GM19372 (cell line): ENCODE measurements around the gene SMIM7.
"Not testable (repeated sequence)": the region's sequence is repeated elsewhere in the genome, so short reads cannot be mapped to it uniquely, and the experiment has no call there.

Experiments
- ATAC-seq: cut with Tn5 transposase; IDR thresholded peaks from one replicate; pipeline ENCODE4 v1.9.1; 2021; ENCODE audit warnings: mild to moderate bottlenecking, low read depth, moderate library complexity; ENCODE audit not compliant: unreplicated experiment

Gene SMIM7

GRCh38 chr19:16655727-16656126, 4.2 kb downstream of the SMIM7 start:
- no peak for ATAC-seq

DNA sequence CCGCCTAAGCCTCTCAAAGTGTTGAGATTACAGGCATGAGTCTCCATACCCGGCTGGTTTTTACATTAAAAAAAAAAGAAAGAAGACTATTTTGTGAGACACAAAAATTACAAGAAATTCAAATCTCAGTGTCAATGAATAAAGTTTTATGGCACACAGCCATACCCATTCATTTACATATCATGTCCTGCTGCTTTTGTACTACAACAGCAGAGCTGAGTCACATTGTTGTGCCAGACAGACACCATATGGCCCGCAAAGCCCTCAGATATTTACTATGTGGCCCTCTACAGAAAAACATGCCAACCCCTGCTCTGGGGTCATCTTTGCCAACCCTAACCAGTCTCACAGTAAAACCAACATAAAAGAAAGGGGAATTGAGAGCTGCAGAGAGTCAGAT, 5.3 kb downstream of the SMIM7 start:
- no peak for ATAC-seq

- ATAC-seq: no peak
These were observed 5.8 kb downstream of the SMIM7 start for GRCh38 chr19:16654140-16654539.

DNA sequence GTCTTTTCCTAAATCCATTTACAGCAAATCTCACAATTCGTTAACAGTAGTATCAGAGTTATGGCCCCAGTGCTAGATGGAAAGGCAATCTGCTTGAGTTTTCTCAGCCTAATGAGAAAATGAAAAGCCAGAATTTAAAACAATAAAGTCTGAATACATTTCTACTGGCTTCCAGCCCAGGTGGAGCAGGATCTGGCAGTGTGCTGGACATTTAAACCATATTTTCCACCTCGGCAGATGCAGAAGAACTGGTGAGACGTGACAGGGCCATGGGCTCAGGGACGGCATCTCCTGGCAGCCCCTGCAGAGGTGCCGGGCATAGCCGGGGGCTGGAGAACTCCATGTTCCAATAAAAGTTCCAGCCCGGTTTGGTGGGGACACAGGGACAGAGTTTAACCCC, 7.1 kb downstream of the SMIM7 start:
- no peak for ATAC-seq

GRCh38 chr19:16651421-16652188, 8.3 kb downstream of the SMIM7 start:
- not testable (repeated sequence) for ATAC-seq

- no peak for ATAC-seq
These were observed 9.1 kb downstream of the SMIM7 start for GRCh38 chr19:16650821-16651220.

DNA sequence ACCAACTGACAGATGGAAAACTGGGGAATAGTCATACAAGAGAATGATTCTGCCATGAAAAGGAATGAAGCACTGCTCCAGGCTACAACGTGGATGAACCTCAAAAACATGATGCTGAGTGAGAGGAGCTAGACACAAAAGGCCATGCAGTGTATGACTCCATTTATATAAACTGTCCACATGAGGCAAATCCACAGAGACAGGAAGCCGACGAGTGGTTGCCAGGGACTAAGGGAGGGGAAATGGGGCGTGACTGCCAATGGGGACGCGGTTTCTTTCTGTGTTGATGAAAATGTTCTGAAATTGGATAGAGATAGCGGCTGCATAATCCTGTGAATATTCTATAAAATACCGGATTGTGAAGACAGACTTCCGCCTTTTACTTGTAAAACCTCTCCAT, 10.2 kb downstream of the SMIM7 start:
- no peak for ATAC-seq

DNA sequence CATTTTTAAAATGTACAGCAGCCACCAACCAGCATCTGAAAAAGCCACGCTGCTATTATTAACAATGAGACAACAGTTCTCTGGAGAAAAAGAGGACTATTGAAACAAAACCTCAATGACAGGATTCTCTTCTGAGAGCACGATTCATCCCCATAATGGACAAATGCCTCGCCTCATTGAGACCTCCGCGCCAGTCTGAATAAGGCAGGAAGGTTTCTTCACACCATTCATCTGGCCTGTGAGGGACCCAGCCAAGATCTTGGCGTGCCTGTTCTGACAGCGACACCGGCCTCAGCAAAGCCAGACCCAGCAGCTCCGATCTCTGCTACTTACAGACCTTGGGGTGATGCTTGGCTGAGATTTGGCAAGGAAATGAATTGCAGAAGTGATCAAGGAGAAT, 14.8 kb downstream of the SMIM7 start:
- ATAC-seq: no peak

DNA sequence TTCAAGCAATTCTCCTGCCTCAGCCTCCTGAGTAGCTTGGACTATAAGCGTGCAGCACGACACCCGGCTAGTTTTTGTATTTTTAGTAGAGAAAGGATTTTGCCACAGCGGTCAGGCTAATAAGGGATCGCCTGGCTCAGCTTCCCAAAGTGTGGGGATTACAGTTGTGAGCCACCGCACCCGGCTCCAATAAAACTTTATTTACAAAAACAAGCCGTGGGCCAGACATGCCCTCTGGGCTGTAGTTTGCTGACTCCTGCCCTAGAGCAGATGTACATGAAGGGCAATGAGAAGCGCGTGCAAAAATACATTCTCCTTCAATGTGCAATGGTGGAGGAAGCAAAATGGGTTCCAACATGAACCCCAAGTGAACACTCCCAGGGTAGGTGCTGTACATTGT, 18.2 kb downstream of the SMIM7 start:
- ATAC-seq: no peak

DNA sequence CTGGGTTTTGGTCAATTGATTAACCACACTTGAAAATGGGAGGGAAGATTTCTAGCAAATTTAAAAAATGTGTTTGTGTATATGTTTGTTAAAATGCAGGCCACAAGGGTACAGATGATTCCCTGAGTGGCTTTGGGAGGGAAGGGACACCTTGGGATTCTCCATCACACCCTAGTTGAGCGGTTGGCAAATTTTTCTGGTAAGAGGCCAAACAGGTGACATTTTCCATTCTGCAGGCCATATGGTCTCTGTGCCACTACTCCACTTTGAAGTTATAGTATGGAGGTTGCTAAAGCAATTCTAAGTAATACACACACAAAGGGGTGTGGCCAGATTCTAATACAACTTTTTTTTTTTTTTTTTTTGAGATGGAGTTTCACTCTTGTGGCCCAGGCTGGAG, 19.0 kb downstream of the SMIM7 start:
- no peak for ATAC-seq

DNA sequence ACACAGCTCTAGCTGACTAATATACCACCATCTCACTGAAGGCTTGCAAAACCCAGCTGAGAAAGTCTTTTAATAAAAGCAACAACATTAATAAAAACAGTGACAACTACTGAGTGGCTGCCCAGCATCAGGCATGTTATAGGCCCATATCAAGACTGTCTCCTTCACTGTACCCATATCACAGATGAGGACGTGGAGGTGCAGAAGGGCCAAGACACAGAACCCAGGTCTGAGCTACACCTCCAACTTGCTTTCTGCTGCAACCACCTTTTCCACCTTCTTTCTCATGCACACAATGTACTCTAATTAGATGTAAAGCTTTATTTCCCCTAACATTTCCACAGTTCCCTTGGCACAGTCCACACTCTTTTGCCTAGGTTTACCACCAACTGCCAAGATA, 21.3 kb downstream of the SMIM7 start:
- ATAC-seq: no peak

DNA sequence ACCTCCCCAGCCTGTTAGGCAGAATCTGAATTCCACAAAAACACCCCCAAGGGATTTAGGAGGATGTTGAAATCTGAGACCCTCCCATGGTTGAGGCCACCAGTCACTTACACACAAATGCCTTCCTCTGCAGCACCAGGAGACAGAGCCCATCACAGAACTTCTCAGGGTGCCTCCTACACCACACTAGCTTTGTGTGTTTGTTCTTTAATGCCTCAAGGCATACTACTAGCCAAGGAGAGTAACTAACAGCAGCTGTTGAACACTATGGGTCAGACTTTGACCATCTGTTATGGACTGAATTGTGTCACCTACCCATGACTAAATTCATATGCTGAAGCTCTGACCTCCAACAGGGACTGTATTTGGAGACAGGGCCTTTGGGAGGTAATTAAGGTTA, 22.4 kb downstream of the SMIM7 start:
- ATAC-seq: no peak

DNA sequence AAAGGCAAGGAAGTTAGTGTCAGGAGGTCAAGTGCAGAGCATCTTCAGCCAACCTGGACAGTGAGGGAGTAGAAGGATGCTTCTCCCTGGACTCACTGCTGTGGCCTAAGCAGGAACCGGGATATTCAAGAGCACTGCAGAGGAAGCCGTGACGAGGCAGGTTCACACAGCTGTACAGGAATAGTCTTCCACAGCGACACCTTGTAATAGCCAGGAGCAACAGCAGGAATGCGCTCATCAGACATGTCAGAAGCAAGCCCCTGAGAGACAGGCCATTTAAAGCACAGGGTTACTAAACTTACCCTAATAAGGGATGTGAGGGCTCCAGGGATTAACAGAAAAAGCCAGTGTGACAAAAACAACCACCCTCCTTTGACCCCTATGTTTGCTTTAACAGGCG, 28.5 kb downstream of the SMIM7 start:
- no peak for ATAC-seq

GRCh38 chr19:16628984-16629691, 30.8 kb downstream of the SMIM7 start:
- no peak for ATAC-seq

- peak; percentile 80 for ATAC-seq
These were observed 31.6 kb downstream of the SMIM7 start, which contains the start of gene MED26 for GRCh38 chr19:16628183-16628983. Gene MED26 (minus strand): TSS chr19:16628204. CDS start chr19:16627943, 261 bp downstream.

DNA sequence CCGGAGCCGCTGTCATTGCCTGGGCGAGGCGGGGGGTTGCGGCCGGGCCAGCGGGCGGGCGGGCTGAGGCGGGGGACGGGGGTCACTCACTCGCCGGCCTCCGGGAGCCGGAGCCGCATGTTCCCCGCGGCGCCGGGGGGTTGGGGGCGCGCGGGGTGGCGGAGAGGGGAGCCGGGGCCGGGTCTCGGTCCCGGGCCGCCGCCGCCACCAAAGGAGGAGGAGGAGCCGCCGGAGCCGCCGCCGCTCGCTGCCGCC, 32.1 kb downstream of the SMIM7 start:
- ATAC-seq: no peak

DNA sequence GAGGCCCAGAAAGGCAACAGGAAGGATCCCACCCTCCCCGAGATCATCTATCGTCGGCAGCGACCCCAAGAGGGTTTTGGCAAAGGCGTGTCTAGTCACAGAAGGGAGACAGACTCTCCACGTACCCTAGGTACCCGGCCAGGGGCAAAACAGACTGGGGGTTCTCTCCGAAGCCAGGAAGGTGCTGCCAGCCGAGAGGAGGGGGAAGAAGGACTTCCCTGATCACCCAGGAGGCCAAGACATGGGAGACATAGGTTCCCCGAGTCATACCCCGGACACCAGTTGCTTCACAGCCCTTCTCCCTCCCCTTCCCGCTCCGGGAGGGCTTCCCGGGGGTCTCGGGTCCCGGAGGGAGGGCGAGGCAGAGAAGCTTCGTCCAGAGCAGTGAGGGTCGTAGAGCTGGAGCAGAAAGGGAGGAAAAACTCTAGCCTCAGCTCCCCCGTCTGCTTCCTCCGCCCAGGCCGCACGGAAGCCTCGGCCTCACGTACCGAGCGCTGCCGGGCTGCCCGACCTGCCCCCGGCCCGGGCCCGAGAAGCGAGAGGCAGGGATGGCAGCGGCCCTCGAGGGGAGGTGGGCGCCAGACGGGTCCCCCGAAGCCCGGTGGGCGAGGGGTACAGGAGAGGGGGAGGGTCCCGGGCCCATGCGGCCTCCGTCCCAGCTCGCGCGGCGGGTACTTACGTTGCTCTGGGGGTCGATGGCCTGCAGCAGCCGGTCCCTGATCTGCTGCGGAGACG, 32.6 kb downstream of the SMIM7 start:
- no peak for ATAC-seq

DNA sequence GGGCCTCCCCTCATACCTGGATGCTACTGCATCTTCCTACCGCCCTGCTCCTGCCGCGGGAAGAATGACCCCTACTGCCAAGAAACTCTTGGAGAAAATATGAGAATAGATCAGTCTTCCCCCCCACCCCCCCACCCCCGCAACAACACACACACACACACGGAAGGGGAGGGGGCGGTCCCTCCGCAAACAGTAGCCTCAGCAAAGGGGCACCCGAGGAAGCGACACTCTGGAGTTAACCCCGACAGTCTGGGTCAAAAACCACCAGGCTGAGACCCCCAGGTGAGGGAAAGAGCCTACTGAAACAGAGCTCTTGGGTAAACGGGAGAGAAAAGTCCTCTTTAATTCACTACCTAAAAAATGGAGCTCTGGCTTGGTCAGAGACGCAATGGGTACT, 33.1 kb downstream of the SMIM7 start:
- no peak for ATAC-seq

- ATAC-seq: no peak
These were observed 34.6 kb downstream of the SMIM7 start for GRCh38 chr19:16625163-16625958.

DNA sequence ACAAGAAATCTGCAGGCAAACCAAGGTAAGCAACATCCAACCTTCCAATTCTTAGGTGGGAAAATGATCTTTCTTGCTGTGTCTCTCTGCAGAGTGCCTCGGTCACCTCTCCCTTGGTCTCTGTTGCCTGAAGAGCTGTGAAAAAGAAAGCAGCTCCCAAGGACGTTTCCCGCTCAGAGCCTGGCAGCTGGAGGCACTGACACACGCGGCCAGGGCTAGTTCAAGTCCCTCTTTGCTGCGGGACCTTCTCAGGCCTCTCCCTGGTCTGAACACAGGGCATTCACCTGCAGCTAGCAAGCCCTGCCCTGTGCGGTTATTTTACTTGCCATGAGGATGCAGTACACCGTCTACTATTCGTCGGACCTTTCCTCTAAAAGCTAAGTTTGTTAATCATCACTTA, 35.7 kb downstream of the SMIM7 start:
- no peak for ATAC-seq
